OCI-LY7 (cell line): Measurements from ENCODE around the gene WT1. TPM values are rescaled to one million over a fixed set of nuclear protein-coding genes. Genes with fewer than 3 reads are reported as not detected.

Source experiments
- BruUV-seq: library from RNA; stranded (reverse); fragments of 400-500 nt; replicated peaks from 2 replicates; lab custom pipeline; 2021; lab: Mats Ljungman, UMichigan
- CTCF ChIA-PET: fragments of 300-600 bp; sonication (Branson Sonifier 250); formaldehyde crosslinking; loops from one replicate; lab custom pipeline; 2022; ENCODE audit warnings: antibody characterized with exemption; ENCODE audit not compliant: unreplicated experiment; lab: Charles Lee
- POLR2A ChIA-PET: fragments of 300-600 bp; sonication (Branson Sonifier 250); formaldehyde crosslinking; loops from one replicate; lab custom pipeline; 2022; ENCODE audit warnings: antibody characterized with exemption; lab: Charles Lee
- DNase-seq: peaks from one replicate; pipeline ENCODE4 v3.0.0-alpha.2; 2015; ENCODE audit warnings: low spot score
- H2AFZ ChIP-seq: fragments of 200-600 bp; sonication (generic), shearing (Covaris generic); 2 replicates; pipeline ENCODE4 v1.6.1; 2014; ENCODE audit warnings: mild to moderate bottlenecking, antibody characterized with exemption, low read length, moderate library complexity
- H3K27ac ChIP-seq: fragments of 200-600 bp; sonication (generic); 2 replicates; pipeline ENCODE4 v1.5.1; 2014; ENCODE audit warnings: mixed run types, low read depth, mild to moderate bottlenecking, moderate library complexity, low read length, inconsistent platforms; ENCODE audit not compliant: poor library complexity, severe bottlenecking
- H3K36me3 ChIP-seq: fragments of 200-600 bp; sonication (generic); 2 replicates; pipeline ENCODE4 v1.6.1; 2014; ENCODE audit warnings: mild to moderate bottlenecking, antibody characterized with exemption, low read length, moderate library complexity, mixed read lengths; ENCODE audit not compliant: insufficient read depth
- H3K4me1 ChIP-seq: fragments of 200-600 bp; sonication (generic); 2 replicates; pipeline ENCODE4 v1.5.1; 2014; ENCODE audit warnings: mild to moderate bottlenecking, low read length; ENCODE audit not compliant: insufficient read depth, poor library complexity, severe bottlenecking
- H3K4me2 ChIP-seq: fragments of 200-600 bp; sonication (generic); 2 replicates; pipeline ENCODE4 v1.6.1; 2014; ENCODE audit warnings: mild to moderate bottlenecking, low read length
- H3K4me3 ChIP-seq: fragments of 200-600 bp; sonication (generic); 2 replicates; pipeline ENCODE4 v1.5.1; 2014; ENCODE audit warnings: mild to moderate bottlenecking, low read depth, low read length; ENCODE audit not compliant: poor library complexity, severe bottlenecking
- H3K79me2 ChIP-seq: fragments of 200-600 bp; sonication (generic); 2 replicates; pipeline ENCODE4 v1.6.1; 2016; ENCODE audit warnings: low read depth, mild to moderate bottlenecking, low read length, moderate library complexity, mixed read lengths; ENCODE audit not compliant: insufficient read depth
- H3K9me2 ChIP-seq: fragments of 200-600 bp; sonication (generic); 2 replicates; pipeline ENCODE4 v1.6.1; 2016; ENCODE audit warnings: mild to moderate bottlenecking, low read length, mixed read lengths; ENCODE audit not compliant: insufficient read depth
- H3K9me3 ChIP-seq: fragments of 200-600 bp; sonication (generic); 2 replicates; pipeline ENCODE4 v1.6.1; 2014; ENCODE audit warnings: mild to moderate bottlenecking, mixed run types, low read length, mixed read lengths
- H4K20me1 ChIP-seq: fragments of 200-600 bp; sonication (generic); 2 replicates; pipeline ENCODE4 v1.6.1; 2014; ENCODE audit warnings: mild to moderate bottlenecking, antibody characterized with exemption, low read length, moderate library complexity, mixed read lengths; ENCODE audit not compliant: insufficient read depth
- EZH2phosphoT487 ChIP-seq: fragments of 200-600 bp; sonication (generic); IDR thresholded peaks from 2 replicates; pipeline ENCODE4 v1.6.1; 2018; ENCODE audit warnings: low read depth, borderline replicate concordance, mild to moderate bottlenecking, mixed run types, antibody characterized with exemption, low read length, moderate library complexity, mixed read lengths
- intact Hi-C: fragments of 100-400 bp; cut with micrococcal nuclease; formaldehyde crosslinking; loops from one replicate; pipeline ENCODE4 v1.10.0; 2022; ENCODE audit not compliant: unreplicated experiment
- total RNA-seq, 2 experiments: library from RNA; depleted of rRNA in 1 of 2; stranded (reverse); fragments of >200 nt in 1 of 2; shearing (Covaris generic) in 1 of 2; gene quantifications; 2 replicates each; pipeline ENCODE4 v1.2.3, GENCODE V29; 2014 to 2022
- TF ChIP-seq, protein P1 (sequence below): fragments of 200-600 bp; sonication (generic); conservative IDR thresholded peaks from 2 replicates; pipeline ENCODE4 v1.5.1; 2014; ENCODE audit warnings: mild to moderate bottlenecking, antibody characterized with exemption, low read length, moderate library complexity, mixed read lengths

Gene WT1
- total RNA-seq, 2 experiments from 2014 or later: not detected

DNA sequence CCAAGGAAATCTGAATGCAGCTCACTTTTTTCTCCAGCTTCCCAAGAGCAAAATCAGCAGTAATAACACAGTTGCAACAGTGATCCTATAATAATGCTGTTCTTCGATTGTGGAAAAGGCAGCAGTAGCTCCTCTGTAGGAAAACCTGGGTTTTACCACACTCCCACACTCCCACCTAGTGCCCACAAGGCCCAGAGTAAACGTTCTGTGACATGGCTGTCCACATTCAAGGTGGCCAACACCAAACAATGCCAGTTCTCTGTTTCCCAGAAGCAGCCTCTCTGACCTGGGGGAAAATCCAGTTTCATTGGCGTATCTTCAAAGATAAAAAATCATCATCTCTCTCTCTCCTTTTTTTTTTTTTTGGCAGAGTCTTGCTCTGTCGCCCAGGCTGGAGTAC lies 40.2 kb downstream of the WT1 start:
- Histone ChIP-seq H3K4me1 (no peaks in the 10 kb centered on the region), H3K9me2 (no peaks in the 10 kb centered on the region), H3K79me2 (no peaks in the 10 kb centered on the region), H3K36me3 (no peaks in the 10 kb centered on the region), H2AFZ (no peak overlapping the region), H3K4me2 (no peak overlapping the region), H3K4me3 (no peak overlapping the region), H3K9me3 (no peaks in the 10 kb centered on the region), H4K20me1 (no peaks in the 10 kb centered on the region), H3K27ac (no peak overlapping the region)
- TF ChIP-seq EZH2phosphoT487: no peak
- TF ChIP-seq, protein P1, sequence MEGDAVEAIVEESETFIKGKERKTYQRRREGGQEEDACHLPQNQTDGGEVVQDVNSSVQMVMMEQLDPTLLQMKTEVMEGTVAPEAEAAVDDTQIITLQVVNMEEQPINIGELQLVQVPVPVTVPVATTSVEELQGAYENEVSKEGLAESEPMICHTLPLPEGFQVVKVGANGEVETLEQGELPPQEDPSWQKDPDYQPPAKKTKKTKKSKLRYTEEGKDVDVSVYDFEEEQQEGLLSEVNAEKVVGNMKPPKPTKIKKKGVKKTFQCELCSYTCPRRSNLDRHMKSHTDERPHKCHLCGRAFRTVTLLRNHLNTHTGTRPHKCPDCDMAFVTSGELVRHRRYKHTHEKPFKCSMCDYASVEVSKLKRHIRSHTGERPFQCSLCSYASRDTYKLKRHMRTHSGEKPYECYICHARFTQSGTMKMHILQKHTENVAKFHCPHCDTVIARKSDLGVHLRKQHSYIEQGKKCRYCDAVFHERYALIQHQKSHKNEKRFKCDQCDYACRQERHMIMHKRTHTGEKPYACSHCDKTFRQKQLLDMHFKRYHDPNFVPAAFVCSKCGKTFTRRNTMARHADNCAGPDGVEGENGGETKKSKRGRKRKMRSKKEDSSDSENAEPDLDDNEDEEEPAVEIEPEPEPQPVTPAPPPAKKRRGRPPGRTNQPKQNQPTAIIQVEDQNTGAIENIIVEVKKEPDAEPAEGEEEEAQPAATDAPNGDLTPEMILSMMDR: no peak
- no TSS peak for BruUV-seq
- CTCF ChIA-PET: no interaction called here
- intact Hi-C loops: no loop called here
- POLR2A ChIA-PET: no interaction called here
- no peak for DNase-seq

DNA sequence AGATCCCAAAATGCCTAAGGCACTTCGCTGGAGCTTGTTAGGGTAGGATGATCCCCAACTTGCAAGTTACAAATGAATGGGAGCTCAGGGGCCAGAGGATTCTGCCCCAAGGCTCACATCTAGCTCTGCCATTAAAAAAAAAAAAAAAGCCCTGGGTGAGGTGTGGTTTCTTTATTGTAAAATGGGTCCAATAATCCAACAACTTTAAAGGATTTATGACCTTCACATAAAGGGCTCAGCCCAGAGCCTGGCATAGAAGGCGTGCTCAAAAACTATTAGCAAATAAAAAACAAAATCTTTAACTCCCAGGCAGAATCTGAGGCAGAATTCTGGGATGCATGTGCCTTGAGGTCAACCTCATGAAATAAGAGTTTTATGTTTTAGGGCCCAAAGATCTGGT lies 42.5 kb downstream of the WT1 start:
- Histone ChIP-seq H3K9me3 (no peaks in the 10 kb centered on the region), H3K36me3 (no peaks in the 10 kb centered on the region), H3K4me3 (no peak overlapping the region), H3K9me2 (no peaks in the 10 kb centered on the region), H4K20me1 (no peaks in the 10 kb centered on the region), H3K4me1 (no peaks in the 10 kb centered on the region), H3K79me2 (no peaks in the 10 kb centered on the region), H3K27ac (no peak overlapping the region), H2AFZ (no peak overlapping the region), H3K4me2 (no peak overlapping the region)
- no peak for DNase-seq
- no peak for TF ChIP-seq EZH2phosphoT487
- TF ChIP-seq, protein P1: no peak
- no TSS peak for BruUV-seq
- ChIA-PET POLR2A (interaction anchor here (1.2 kb wide), 1 partner anchor 149 kb away, joined by 4 read pairs; no protein-coding TSS in a partner anchor), CTCF (no interaction called here)
- intact Hi-C loops: no loop called here

DNA sequence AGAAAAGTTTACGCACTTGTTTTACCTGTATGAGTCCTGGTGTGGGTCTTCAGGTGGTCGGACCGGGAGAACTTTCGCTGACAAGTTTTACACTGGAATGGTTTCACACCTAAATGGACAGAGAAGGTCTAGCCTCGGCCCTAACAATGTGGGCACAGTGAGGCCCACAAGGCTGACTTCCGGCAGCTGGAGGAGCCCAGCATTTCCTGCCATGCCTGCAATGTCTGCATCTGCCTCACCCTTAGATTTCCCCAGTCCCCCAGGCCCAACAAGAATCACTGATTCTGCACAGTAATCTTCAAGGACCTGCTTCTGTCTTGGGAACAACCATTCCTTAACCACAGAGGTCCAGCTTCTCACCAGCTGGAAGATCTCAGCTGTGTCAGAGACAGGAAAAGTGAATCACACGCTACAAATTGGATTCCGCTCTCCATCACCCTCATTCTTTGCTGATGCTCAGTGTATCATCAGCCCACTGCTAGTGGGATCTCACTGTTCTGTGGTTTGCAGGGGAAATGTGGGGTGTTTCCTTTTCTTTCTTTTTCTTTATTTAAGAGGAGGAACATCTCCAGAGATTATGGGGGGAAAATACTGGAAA lies 43.3 kb downstream of the WT1 start:
- no peaks in the 10 kb centered on the region for H4K20me1 ChIP-seq
- H3K9me3 ChIP-seq: no peaks in the 10 kb centered on the region
- H3K27ac ChIP-seq: no peak overlapping the region
- no peaks in the 10 kb centered on the region for H3K9me2 ChIP-seq
- intact Hi-C loops: no loop called here
- H3K4me2 ChIP-seq: no peak overlapping the region
- H2AFZ ChIP-seq: no peak overlapping the region
- H3K4me3 ChIP-seq: no peak overlapping the region
- no TSS peak for BruUV-seq
- ChIA-PET POLR2A (interaction anchor here (1.2 kb wide), 1 partner anchor 148 kb away, joined by 4 read pairs; no protein-coding TSS in a partner anchor), CTCF (no interaction called here)
- H3K4me1 ChIP-seq: no peaks in the 10 kb centered on the region
- no peak for DNase-seq
- H3K36me3 ChIP-seq: no peaks in the 10 kb centered on the region
- H3K79me2 ChIP-seq: no peaks in the 10 kb centered on the region
- TF ChIP-seq, protein P1: no peak
- TF ChIP-seq EZH2phosphoT487: no peak
